HEK293 (cell line): Measurements from ENCODE around the gene ADAT2.

Source experiments
- RBAK ChIP-seq: fragments of 450-650 bp; formaldehyde crosslinking; IDR thresholded peaks from 2 replicates; pipeline ENCODE4 v1.5.1; 2016; ENCODE audit warnings: missing biosample characterization, missing genetic modification characterization
- ZBTB48 ChIP-seq: fragments of 450-650 bp; formaldehyde crosslinking; IDR thresholded peaks from 2 replicates; pipeline ENCODE4 v1.5.1; 2016; ENCODE audit warnings: missing biosample characterization, missing genetic modification characterization
- ZBTB7A ChIP-seq: fragments of 450-650 bp; formaldehyde crosslinking; IDR thresholded peaks from 2 replicates; pipeline ENCODE4 v1.5.1; 2016; ENCODE audit warnings: low read depth, missing biosample characterization, missing genetic modification characterization
- ZNF114 ChIP-seq: fragments of 450-650 bp; formaldehyde crosslinking; IDR thresholded peaks from 2 replicates; pipeline ENCODE4 v1.5.0; 2017; ENCODE audit warnings: missing biosample characterization, missing genetic modification characterization
- ZNF146 ChIP-seq: fragments of 450-650 bp; formaldehyde crosslinking; IDR thresholded peaks from 2 replicates; pipeline ENCODE4 v1.5.1; 2016; ENCODE audit warnings: missing biosample characterization, missing genetic modification characterization
- ZNF501 ChIP-seq: fragments of 450-650 bp; formaldehyde crosslinking; IDR thresholded peaks from 2 replicates; pipeline ENCODE4 v1.5.1; 2016; ENCODE audit warnings: missing biosample characterization, missing genetic modification characterization
- TF ChIP-seq, protein P1 (sequence below): fragments of 450-650 bp; formaldehyde crosslinking; IDR thresholded peaks from 2 replicates; pipeline ENCODE4 v1.5.1; 2016; ENCODE audit warnings: missing biosample characterization, missing genetic modification characterization
- TF ChIP-seq, protein P2 (sequence below): fragments of 450-650 bp; formaldehyde crosslinking; IDR thresholded peaks from 2 replicates; pipeline ENCODE4 v1.5.1; 2016; ENCODE audit warnings: missing biosample characterization, missing genetic modification characterization
- TF ChIP-seq, protein P3 (sequence below): fragments of 450-650 bp; formaldehyde crosslinking; IDR thresholded peaks from 2 replicates; pipeline ENCODE4 v1.5.1; 2017; ENCODE audit warnings: missing biosample characterization, missing genetic modification characterization

DNA sequence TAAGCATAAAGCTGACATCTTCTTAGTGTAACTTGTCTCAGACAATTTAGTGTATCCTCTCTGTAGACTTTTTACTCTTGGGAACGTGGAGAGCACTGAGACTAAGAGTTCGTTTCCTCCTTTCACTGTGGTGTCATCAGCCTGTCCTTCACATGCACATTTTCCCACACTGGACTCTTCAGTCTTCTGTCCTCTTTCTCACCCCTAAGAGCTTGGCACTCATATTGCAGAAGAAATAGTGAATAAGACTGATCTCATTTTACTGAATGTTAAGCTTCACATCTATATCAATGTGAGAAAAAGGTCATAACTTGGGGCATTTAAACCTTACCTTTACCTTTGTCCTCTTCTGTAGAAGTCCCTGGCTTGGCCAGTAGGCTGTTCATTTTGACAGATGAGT lies 35.5 kb upstream of the ADAT2 start:
- TF ChIP-seq, protein P1, sequence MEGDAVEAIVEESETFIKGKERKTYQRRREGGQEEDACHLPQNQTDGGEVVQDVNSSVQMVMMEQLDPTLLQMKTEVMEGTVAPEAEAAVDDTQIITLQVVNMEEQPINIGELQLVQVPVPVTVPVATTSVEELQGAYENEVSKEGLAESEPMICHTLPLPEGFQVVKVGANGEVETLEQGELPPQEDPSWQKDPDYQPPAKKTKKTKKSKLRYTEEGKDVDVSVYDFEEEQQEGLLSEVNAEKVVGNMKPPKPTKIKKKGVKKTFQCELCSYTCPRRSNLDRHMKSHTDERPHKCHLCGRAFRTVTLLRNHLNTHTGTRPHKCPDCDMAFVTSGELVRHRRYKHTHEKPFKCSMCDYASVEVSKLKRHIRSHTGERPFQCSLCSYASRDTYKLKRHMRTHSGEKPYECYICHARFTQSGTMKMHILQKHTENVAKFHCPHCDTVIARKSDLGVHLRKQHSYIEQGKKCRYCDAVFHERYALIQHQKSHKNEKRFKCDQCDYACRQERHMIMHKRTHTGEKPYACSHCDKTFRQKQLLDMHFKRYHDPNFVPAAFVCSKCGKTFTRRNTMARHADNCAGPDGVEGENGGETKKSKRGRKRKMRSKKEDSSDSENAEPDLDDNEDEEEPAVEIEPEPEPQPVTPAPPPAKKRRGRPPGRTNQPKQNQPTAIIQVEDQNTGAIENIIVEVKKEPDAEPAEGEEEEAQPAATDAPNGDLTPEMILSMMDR = no peak
- TF ChIP-seq ZBTB7A (tag by site-specific recombination) (no peak), ZNF501 (tag by site-specific recombination) (no peak), ZNF114 (tag by site-specific recombination) (no peak), ZNF146 (tag by site-specific recombination) (no peak), ZBTB48 (tag by site-specific recombination) (no peak), RBAK (tag by site-specific recombination) (no peak)
- TF ChIP-seq, protein P2, sequence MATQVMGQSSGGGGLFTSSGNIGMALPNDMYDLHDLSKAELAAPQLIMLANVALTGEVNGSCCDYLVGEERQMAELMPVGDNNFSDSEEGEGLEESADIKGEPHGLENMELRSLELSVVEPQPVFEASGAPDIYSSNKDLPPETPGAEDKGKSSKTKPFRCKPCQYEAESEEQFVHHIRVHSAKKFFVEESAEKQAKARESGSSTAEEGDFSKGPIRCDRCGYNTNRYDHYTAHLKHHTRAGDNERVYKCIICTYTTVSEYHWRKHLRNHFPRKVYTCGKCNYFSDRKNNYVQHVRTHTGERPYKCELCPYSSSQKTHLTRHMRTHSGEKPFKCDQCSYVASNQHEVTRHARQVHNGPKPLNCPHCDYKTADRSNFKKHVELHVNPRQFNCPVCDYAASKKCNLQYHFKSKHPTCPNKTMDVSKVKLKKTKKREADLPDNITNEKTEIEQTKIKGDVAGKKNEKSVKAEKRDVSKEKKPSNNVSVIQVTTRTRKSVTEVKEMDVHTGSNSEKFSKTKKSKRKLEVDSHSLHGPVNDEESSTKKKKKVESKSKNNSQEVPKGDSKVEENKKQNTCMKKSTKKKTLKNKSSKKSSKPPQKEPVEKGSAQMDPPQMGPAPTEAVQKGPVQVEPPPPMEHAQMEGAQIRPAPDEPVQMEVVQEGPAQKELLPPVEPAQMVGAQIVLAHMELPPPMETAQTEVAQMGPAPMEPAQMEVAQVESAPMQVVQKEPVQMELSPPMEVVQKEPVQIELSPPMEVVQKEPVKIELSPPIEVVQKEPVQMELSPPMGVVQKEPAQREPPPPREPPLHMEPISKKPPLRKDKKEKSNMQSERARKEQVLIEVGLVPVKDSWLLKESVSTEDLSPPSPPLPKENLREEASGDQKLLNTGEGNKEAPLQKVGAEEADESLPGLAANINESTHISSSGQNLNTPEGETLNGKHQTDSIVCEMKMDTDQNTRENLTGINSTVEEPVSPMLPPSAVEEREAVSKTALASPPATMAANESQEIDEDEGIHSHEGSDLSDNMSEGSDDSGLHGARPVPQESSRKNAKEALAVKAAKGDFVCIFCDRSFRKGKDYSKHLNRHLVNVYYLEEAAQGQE = no peak
- TF ChIP-seq, protein P3, sequence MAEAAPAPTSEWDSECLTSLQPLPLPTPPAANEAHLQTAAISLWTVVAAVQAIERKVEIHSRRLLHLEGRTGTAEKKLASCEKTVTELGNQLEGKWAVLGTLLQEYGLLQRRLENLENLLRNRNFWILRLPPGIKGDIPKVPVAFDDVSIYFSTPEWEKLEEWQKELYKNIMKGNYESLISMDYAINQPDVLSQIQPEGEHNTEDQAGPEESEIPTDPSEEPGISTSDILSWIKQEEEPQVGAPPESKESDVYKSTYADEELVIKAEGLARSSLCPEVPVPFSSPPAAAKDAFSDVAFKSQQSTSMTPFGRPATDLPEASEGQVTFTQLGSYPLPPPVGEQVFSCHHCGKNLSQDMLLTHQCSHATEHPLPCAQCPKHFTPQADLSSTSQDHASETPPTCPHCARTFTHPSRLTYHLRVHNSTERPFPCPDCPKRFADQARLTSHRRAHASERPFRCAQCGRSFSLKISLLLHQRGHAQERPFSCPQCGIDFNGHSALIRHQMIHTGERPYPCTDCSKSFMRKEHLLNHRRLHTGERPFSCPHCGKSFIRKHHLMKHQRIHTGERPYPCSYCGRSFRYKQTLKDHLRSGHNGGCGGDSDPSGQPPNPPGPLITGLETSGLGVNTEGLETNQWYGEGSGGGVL (tag by site-specific recombination) = no peak
